Measurements from ENCODE around the gene SH3GLB1. TPM values are rescaled to one million over a fixed set of nuclear protein-coding genes. Genes with fewer than 3 reads are reported as not detected.

SH3GLB1 gene
- total RNA-seq, 2 donors from 2014 or later, result 20.1 to 31.6 TPM

GRCh38 chr1:86778569-86779239 lies 74.3 kb downstream of the SH3GLB1 start:
- DNase-seq (no peak), ATAC-seq (no peak)
- Histone ChIP-seq H3K27me3 (no peaks in the 10 kb centered on the region), H3K27ac (no peak overlapping the region), H3K9me3 (no peaks in the 10 kb centered on the region), H3K36me3 (replicated peaks in 1 of 2; ENCODE audit: insufficient read depth in 1 of 2, low read depth in 2 of 2) (no peaks in the 10 kb centered on the region), H3K4me3 (no peak overlapping the region), H3K4me1 (peaks cover 18% of the 10 kb centered on the region)
- TF ChIP-seq CTCF (IDR thresholded peaks at IDR 0.05) (no peak), POLR2A (IDR thresholded peaks at IDR 0.05) (no peak)
- 59 to 71% methylated on average over 2 of the region's 2 CpGs for WGBS, 2 donors
- intact Hi-C loops (cut with DNase I), result no loop called here

- no peaks in the 10 kb centered on the region for H3K36me3 ChIP-seq (replicated peaks in 1 of 2; ENCODE audit: insufficient read depth in 1 of 2, low read depth in 2 of 2)
- peaks cover 10% of the 10 kb centered on the region for H3K4me1 ChIP-seq
- H3K27ac ChIP-seq, result no peak overlapping the region
- no peaks in the 10 kb centered on the region for H3K27me3 ChIP-seq
- ATAC-seq (no peak), DNase-seq (no peak)
- no peaks in the 10 kb centered on the region for H3K9me3 ChIP-seq
- intact Hi-C loops (cut with DNase I), result no loop called here
- WGBS, 2 donors, result 80% methylated on average over 8 of the region's 8 CpGs
- no peak for TF ChIP-seq POLR2A (IDR thresholded peaks at IDR 0.05)
- TF ChIP-seq CTCF (IDR thresholded peaks at IDR 0.05), result no peak
- H3K4me3 ChIP-seq, result no peak overlapping the region
These were observed 75.2 kb downstream of the SH3GLB1 start for GRCh38 chr1:86779308-86780191.

- Histone ChIP-seq H3K27me3 (no peaks in the 10 kb centered on the region), H3K9me3 (no peaks in the 10 kb centered on the region), H3K36me3 (replicated peaks in 1 of 2; ENCODE audit: insufficient read depth in 1 of 2, low read depth in 2 of 2) (no peaks in the 10 kb centered on the region), H3K4me3 (no peak overlapping the region), H3K27ac (no peak overlapping the region), H3K4me1 (no peaks in the 10 kb centered on the region)
- DNase-seq (no peak), ATAC-seq (no peak)
- TF ChIP-seq CTCF (IDR thresholded peaks at IDR 0.05), result no peak
- TF ChIP-seq POLR2A (IDR thresholded peaks at IDR 0.05), result no peak
- intact Hi-C loops (cut with DNase I), result no loop called here
These were observed 78.1 kb downstream of the SH3GLB1 start for GRCh38 chr1:86782482-86782881.

- DNase-seq (no peak), ATAC-seq (no peak)
- H3K4me3 ChIP-seq, result no peak overlapping the region
- H3K4me1 ChIP-seq, result peaks cover 9% of the 10 kb centered on the region
- TF ChIP-seq POLR2A (IDR thresholded peaks at IDR 0.05) (no peak), CTCF (IDR thresholded peaks at IDR 0.05) (no peak)
- no peak overlapping the region for H3K27ac ChIP-seq
- H3K36me3 ChIP-seq (replicated peaks in 1 of 2; ENCODE audit: insufficient read depth in 1 of 2, low read depth in 2 of 2), result no peaks in the 10 kb centered on the region
- H3K9me3 ChIP-seq, result no peaks in the 10 kb centered on the region
- no peaks in the 10 kb centered on the region for H3K27me3 ChIP-seq
- intact Hi-C loops (cut with DNase I), result no loop called here
These were observed 83.2 kb downstream of the SH3GLB1 start for GRCh38 chr1:86787621-86788020.

Measured in body of pancreas (tissue), 4 donors.